SW 1271 (cell line): ENCODE results near the gene TEDC2.
"Not testable (repeated sequence)": the region's sequence is repeated elsewhere in the genome, so short reads cannot be mapped to it uniquely, and the experiment has no call there.

Experiments
- DNase-seq, 2 experiments: peaks; one replicate each; lab custom pipeline; 2025; lab: John Stamatoyannopoulos, UW

Gene TEDC2

DNA sequence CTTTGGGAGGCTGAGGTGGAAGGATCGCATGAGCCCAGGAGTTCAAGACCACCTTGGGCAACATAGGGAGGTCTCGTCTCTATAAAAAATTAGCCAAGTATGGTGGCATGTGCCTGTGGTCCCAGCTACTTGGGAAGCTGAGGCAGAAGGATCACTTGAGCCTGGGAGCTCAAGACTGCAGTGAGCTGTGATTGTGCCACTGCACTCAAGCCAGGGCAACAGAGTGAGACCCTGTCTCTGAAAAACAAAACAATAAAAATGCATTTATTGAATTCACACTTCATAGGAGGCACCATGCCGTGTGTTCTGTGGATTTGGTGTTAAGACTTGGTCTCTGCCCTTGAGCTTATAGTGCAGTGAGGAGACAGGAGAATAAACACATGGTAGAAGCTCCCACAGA is 17.4 kb downstream of the TEDC2 start:
- DNase-seq = no peak

GRCh38 chr16:2478279-2478678 is 18.4 kb downstream of the TEDC2 start:
- no peak for DNase-seq

DNA sequence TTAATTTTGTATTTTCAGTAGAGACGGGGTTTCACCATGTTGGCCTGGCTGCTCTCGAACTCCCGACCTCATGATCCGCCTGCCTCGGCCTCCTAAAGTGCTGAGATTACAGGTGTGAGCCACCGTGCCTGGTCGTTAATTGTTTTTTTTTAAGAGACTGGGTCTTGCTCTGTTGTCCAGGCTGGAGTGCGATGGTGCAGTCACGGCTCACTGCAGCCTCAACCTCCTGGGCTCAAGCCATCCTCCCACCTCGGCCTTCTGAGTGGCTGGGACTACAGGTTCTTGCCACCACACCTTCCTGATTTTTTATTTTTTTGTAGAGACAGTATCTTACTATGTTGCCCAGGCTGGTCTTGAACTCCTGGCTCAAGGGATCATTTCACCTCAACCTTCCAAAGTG is 20.1 kb downstream of the TEDC2 start:
- DNase-seq = not testable (repeated sequence)

DNA sequence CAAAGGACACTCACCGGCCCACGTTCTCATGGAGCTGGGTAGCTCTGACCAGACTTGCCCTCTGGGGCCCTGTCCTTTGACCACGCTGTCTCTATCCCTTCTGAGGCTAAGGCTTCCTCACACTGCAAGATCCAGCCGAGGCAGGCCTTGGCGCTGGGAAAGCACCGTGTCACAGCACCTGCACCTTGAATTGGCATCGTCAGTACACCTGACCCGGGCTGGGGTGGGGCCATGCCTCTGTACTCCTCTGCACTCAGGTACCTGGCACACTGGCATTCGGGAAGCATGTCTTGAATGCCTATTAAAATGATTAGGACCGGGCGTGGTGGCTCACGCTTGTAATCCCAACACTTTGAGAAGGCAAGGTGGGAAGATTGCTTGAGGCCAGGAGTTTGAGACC is 21.0 kb downstream of the TEDC2 start:
- no peak for DNase-seq

DNA sequence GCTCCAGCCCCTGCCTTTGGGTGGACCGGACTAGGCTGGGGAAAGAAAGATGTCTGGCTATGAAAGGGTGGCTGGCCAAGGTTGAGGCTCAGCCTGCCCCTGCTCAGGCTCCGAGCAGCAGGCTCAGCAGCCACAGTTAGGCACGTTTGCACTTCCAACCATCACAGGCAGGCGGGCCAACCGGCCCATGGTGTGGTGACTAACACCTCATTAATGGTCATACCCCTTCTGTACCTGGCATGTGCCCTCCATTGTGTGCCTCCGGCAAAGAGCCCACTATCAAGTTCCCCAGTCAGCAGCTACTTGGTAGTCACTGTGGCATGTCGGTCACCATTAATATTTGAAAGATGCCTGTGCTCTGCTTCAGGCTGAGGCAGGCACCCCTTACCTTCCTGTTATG is 21.8 kb downstream of the TEDC2 start:
- DNase-seq = no peak

- DNase-seq = no peak
Observed at GRCh38 chr16:2482249-2482648, 22.3 kb downstream of the TEDC2 start.

DNA sequence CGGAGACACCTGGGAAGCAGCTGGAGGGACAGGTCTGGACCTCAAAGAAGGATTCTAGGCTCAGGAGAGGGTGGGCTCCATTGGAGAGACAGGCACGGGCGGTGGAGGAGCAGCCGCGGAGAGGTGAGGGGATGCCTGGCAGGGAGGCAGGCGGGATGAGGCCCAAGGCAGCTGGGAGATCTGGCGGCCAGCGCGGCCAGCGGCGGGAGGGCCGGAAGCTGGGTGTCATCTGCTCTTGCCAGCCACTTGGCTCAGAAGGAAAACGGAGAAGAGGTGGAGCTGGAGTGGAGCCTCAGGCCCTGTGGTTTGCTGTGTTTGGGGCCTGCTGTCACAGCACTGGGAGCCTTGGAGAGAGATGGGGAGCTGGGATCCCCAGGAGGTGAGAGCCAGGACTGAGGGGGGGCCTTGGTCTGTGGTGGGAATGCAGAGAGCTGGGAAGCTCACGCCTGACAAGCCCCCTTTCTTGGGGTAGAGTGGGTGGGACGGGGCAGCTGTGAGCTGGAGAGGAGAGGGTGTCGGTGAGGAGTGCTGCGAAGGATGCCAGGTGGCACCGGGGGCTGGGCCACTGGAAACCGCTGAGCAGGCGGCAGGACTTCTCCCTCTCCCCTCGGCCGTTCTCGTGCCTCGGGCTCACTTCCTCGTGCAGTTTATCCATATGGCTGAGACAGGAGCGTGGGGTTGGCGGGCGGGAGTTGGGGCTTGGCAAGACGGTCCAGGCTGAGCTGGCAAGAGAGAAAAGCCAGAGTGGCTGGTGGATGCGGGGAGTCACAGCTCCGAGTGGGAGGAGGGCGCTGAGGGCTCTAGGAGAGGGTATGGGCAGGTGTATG is 23.0 kb downstream of the TEDC2 start:
- no peak for DNase-seq

DNA sequence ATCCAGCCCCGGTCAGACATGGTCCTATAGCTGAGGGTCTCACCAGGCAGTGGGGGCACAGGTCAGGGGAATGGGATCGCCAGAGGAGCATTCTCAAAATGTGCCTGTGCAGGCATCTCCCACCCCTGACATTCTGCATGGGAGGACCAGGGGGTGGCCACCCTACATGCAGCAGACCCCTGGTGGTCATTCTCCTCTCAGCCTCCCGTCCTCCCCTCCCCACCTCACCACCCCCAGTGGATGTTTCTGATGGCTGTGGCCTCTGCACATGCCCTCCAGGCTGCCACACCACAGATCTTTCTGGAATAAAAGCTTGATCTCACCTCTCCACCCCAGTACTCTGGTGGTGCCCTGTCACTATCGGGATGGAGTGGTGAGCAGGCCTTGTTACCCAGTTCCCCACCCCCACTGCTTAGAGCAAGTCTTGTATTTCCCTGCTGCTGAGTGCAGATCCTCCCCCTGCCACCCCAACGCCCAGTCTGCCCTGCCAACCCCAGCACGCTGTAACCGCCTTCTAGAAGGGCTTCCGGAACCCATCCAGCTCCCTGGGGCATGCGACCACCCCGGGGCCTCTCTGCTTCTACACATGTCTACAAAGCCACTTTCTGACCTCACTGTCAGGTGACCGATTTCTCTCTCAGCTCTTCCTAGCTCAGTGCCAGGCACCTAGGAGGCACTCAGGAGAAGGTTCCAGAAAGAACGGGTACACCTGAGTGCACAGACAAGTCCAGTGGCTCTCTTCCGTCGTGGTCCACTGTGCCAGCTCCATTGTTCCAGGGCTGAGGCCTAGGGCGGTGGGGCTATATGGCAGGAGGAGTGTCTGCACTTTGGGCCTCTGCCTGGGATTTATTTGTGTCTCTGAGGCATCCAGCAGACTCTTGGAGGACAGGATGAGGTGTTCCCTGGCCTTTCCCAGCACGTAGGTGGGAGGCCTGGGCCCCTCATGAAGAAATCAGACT is 24.3 kb downstream of the TEDC2 start:
- no peak for DNase-seq

DNA sequence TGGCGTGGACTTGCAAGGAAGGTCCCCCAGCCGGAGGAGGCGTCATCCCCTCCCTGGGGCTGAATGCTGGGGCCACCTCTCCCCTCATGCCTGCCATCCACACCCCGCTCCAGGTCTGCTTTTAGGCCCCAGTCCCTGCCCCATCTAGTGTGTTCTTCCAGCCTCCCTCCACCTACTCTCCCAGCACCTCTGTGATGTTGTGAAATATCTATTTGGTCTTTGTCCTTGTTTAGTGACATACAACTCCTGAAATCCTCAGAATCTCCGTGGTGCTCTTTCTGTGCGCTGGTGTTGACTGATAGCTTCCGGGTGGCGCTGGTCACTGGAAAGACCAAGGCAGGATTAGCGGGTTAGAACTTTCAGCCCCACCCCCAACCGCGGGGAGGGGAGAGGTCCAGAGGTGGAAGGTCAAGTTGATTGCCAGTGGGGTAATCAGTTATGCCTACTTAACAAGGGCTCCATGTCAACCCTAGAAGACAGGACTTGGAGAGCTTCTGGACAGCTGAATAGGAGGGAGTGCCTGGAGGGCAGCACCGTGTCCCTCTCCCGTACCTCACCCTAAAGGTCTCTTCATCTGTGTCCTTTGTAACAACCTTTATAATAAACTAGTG is 25.1 kb downstream of the TEDC2 start:
- DNase-seq = no peak

DNA sequence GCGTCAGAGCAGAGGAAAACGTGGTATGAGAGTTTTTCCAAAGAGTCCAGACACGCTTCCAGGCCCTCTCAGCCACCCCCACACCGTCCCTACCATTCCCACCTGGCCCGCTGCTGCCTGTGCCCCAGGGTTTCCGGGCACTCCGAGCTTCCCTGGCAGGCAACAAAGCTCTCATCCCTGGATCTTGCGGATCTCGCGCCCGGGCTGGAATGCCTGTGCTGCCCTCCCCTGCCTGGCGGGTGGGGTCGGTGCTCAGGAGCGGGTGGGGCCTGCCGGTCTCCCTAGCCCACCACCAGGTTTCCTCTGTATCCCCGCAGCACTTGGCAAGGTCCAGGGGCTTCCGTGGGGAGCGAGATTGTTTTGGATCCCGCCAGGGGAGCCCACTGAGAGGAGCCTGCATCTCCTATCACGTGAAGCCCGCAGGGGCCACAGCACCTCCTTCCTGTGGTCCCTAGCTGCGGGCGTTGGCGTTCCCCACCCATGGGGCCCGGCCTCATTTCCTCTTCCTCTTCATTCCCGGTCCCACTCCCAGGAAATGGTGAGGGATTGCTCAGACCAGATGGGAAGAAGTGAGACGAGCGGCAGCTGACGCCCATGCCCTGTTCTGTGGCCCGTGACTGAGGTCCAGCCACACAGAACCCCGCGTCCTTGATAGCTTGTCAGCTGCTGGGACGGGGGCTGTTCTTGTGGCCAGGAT is 26.1 kb downstream of the TEDC2 start:
- DNase-seq = no peak

DNA sequence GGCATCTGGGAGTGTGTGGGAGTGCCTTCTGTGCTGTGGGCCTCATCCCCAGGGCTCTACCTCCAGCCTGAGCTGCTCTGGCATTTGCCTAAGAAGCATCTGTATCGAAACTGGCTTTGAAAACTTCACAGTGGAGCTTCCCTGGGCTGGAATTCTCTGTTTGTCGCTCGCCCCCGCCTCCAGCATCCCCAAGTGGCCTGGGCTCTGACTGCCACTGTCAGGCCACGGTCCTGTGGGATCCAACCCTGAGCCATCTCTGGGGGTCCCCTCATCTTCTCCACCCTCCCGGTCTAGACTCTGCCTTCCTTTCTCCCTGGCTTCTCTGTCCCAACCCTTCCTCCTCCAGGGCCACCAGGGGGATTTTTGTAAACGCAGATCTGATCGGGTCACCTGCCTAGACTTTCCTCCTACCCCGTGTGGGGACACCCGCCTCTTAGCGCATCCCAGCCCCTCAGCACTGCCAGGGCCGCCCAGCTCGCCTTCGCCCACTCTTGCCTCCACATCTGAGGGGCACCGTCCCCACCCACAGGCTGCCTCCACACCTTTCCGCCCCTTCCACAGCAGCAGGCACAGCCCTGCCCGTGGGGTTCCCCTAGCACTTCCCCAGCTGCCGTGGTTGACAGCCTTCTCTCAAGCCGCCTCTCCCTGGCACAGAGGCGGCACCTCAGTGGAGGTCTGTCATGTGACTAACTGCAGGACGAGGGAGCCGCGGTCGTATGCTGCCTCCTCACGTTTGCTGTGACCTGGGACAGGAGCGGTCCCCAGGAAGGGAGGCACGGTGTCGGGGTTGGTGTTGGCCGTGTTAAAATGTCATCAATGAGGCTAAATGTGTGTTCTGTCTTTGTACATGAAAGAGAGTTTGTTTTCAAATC is 27.0 kb downstream of the TEDC2 start:
- no peak for DNase-seq

GRCh38 chr16:2487517-2487842 is 27.6 kb downstream of the TEDC2 start:
- no peak for DNase-seq

DNA sequence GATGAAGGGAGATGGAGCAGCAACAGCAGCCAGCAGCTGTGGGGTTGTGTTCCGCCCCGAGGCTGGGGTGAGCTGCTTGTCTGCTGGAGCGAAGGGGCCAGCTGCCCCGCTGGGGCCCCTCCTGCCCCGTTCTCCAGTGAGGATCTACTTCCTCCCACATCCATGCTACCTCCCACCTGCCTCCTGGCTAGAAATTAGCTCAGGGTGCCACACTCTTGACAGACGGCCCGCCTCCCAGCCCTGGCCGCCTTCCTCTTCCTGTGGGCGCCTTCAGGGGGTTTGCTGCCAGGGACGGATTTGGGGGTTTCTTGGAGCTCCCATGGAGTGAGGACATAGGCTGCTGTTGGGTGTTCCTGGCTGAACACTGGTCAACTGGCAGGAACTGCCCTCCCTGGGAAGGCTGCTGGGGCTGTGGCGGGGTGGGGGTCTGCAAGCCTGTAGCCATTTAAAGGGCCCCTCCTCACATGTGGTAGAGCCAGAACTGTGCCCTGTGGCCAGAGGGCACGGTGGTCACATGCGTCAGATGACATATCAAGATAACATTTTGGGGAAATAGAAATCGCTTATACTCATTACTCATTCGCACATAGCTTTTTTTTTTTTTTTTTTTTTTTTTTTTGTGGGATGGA is 28.1 kb downstream of the TEDC2 start:
- no peak for DNase-seq

- DNase-seq = no peak
Observed at GRCh38 chr16:2489581-2489980, 29.7 kb downstream of the TEDC2 start.

GRCh38 chr16:2490190-2491105 is 30.5 kb downstream of the TEDC2 start:
- DNase-seq = no peak

GRCh38 chr16:2492292-2492691 is 32.4 kb downstream of the TEDC2 start:
- DNase-seq = no peak

DNA sequence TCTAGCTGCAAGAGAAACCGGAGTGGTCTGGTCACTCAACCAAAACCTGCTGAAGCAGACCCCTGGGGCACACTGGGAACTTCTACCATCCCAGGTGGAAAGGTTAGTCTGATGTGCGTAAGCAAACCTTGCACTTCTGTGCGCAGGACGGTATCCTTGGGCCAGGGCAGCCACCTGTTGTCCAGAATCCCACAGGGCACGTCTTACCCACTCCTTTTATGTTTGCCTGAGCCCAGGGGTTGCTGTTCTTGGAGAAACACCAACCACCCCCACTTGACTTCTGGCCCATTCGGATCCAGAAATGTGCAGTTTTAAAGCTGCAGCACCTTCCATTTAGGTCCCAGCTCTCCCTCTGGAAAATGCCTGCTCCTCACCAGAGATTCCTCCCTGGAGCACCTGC is 33.7 kb downstream of the TEDC2 start:
- no peak for DNase-seq

DNA sequence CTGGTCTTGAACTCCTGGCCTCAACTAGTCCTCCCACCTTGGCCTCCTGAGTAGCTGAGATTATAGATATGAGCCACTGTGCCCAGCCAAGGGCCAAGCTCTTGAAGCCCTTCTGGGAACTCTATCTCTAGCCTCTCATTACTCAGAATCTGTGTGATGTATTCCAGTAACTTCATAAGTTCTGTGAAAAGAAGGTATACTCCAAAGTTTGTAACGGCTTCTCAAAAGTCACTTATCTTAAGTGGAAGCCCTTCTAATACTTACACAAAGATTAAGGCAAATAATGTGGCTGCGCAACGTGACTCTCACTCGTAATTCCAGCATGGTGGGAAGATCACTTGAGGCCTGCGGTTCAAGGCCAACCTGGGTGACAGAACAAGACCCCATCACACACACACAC is 34.7 kb downstream of the TEDC2 start:
- no peak for DNase-seq

- no peak for DNase-seq
Observed at GRCh38 chr16:2495041-2495440, 35.1 kb downstream of the TEDC2 start.
